GM19468 (cell line): ENCODE measurements around the gene TSR1.

Experiments used
- ATAC-seq: cut with Tn5 transposase; IDR thresholded peaks from one replicate; pipeline ENCODE4 v1.9.1; 2021; ENCODE audit warnings: mild to moderate bottlenecking, moderate library complexity, moderate number of reproducible peaks; ENCODE audit not compliant: unreplicated experiment; ENCODE audit errors: extremely low read depth

Gene TSR1

GRCh38 chr17:2295575-2295974 is 40.7 kb downstream of the TSR1 start:
- ATAC-seq: no peak

- ATAC-seq: no peak
These were observed 44.2 kb downstream of the TSR1 start for GRCh38 chr17:2292100-2292499.

DNA sequence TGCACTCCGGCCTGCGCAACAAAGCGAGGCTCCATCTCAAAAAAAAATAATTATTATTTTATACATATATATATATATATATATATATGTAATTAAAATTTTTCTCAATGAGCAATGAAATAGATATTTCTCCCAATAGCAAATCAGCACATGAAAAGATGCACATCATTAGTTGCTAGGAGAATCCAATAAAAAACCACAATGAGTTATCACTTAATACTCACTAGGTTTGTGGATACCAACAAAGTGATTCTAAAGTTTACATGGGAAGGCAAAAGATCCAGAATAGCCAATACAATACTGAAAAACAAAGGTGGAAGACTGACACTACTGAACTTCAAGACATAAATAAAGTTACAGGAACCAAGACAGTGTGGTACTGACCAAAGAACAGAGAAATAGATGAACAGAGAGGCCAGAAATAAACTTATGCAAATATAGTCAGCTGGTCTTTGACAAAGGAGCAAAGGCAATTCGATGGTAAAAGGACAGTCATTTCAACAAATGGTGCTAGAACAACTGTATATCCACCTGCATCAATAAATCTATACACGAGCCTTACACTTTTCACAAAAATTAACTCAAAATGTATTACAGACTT is 46.3 kb downstream of the TSR1 start:
- ATAC-seq: no peak

DNA sequence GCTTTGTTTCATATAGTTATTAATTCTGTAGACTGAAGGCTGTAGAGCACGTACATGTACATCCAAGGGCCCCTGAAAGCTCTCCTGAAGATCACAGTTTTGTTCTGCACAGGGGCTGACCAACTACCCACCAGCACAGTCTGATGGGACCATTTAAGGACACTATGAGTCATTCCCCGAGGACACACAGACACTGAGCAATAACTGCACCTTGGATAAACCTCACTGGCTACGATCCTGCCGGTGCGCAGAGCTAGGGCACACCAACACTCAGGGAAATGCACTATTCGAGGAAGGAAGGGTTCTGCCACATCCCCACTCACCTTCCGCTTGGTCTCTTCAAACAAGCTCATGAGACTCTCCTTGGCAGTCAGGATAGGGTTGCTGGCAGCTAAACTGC is 53.0 kb downstream of the TSR1 start:
- ATAC-seq: no peak

GRCh38 chr17:2282297-2282873 is 53.9 kb downstream of the TSR1 start:
- ATAC-seq: no peak

GRCh38 chr17:2279707-2280106 is 56.5 kb downstream of the TSR1 start:
- no peak for ATAC-seq

GRCh38 chr17:2277429-2278170 is 58.7 kb downstream of the TSR1 start:
- no peak for ATAC-seq

DNA sequence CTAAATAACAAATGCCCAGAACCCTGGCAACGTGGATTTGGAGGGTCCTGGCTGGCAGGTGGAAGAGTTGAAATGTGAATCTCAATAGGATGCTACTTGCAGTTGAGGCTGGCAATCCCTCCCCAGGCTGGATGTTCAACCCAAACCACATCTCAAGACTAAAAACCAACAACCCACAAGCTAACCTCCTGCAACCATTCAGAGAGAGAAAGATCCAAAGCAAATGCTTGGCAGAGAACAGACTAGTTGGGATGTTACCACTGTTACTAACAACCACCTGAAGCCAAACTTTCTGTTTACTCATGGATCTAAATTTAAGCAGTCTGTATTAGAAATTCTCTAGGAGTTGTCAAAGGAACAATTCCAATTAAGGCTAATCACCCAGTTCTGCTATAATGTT is 60.5 kb downstream of the TSR1 start:
- no peak for ATAC-seq

DNA sequence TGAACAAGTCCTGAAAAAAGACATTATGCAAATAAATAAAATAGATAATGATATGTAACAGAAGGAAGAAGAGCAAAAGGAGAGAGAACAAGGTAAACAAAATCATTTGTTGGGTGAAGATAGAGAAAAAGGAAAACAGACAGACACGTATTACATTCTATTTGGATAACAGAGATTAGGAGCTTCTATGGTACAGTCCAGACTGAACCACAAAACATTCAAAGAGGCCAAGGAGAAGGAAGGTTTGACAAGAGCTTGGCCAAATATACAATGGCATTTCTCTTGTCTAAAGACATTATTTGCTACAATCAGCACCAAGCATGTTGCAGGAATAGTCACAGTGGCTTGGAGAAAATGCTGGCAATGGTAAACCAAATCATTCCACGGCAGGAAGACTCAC is 61.8 kb downstream of the TSR1 start:
- ATAC-seq: no peak
